GM21515 (cell line): ENCODE results near the gene BCAP31.
"Not testable (repeated sequence)": the region's sequence is repeated elsewhere in the genome, so short reads cannot be mapped to it uniquely, and the experiment has no call there.

ENCODE experiments used
- ATAC-seq: cut with Tn5 transposase; IDR thresholded peaks from one replicate; pipeline ENCODE4 v1.9.1; 2021; ENCODE audit not compliant: unreplicated experiment

BCAP31 gene

GRCh38 chrX:153763298-153763932, 39.2 kb upstream of the BCAP31 start:
- no peak for ATAC-seq

- no peak for ATAC-seq
Measured at GRCh38 chrX:153762626-153763173, 38.5 kb upstream of the BCAP31 start.

- no peak for ATAC-seq
Measured at GRCh38 chrX:153761863-153762262, 37.7 kb upstream of the BCAP31 start.

- no peak for ATAC-seq
Measured at GRCh38 chrX:153755136-153755535, 30.9 kb upstream of the BCAP31 start.

GRCh38 chrX:153750127-153750774, 26.1 kb upstream of the BCAP31 start:
- ATAC-seq, result no peak

- not testable (repeated sequence) for ATAC-seq
Measured at GRCh38 chrX:153749017-153749416, 24.8 kb upstream of the BCAP31 start.

GRCh38 chrX:153746991-153747390, 22.8 kb upstream of the BCAP31 start:
- not testable (repeated sequence) for ATAC-seq

- ATAC-seq, result no peak
Measured at GRCh38 chrX:153746359-153746758, 22.2 kb upstream of the BCAP31 start.

- ATAC-seq, result not testable (repeated sequence)
Measured at GRCh38 chrX:153745067-153745433, 20.9 kb upstream of the BCAP31 start.

GRCh38 chrX:153744210-153745066, 20.3 kb upstream of the BCAP31 start:
- no peak for ATAC-seq

GRCh38 chrX:153743468-153744209, 19.5 kb upstream of the BCAP31 start:
- not testable (repeated sequence) for ATAC-seq

GRCh38 chrX:153742796-153743467, 18.7 kb upstream of the BCAP31 start:
- ATAC-seq, result not testable (repeated sequence)

- not testable (repeated sequence) for ATAC-seq
Measured at GRCh38 chrX:153742111-153742510, 17.9 kb upstream of the BCAP31 start.

GRCh38 chrX:153741446-153741845, 17.3 kb upstream of the BCAP31 start:
- no peak for ATAC-seq

GRCh38 chrX:153740631-153741222, 16.5 kb upstream of the BCAP31 start:
- ATAC-seq, result no peak

GRCh38 chrX:153739754-153740486, 15.7 kb upstream of the BCAP31 start:
- ATAC-seq, result no peak

- no peak for ATAC-seq
Measured at GRCh38 chrX:153738056-153738605, 13.9 kb upstream of the BCAP31 start.

GRCh38 chrX:153736871-153737441, 12.8 kb upstream of the BCAP31 start:
- no peak for ATAC-seq
